Activated CD4-positive, alpha-beta T cell treated with anti-CD3 and anti-CD28 coated beads, Interleukin-2, amount 10 ng/mL, durations not matched to agents 24 days and 14 days (primary cell): ENCODE data around the gene CHKB. TPM values are rescaled to one million over a fixed set of nuclear protein-coding genes. Genes with fewer than 3 reads are reported as not detected.
A peak's percentile ranks its signal among the peaks of the same experiment; 100 is the strongest.

Experiments
- DNase-seq: peaks from one replicate; pipeline ENCODE4 v3.0.0; 2022
- H3K27ac Mint-ChIP-seq: one replicate; pipeline ENCODE4 v1.8.0; 2022; ENCODE audit warnings: mild to moderate bottlenecking, mixed read lengths
- H3K27me3 Mint-ChIP-seq: one replicate; pipeline ENCODE4 v1.8.0; 2022; ENCODE audit warnings: mixed read lengths
- H3K36me3 Mint-ChIP-seq: one replicate; pipeline ENCODE4 v1.8.0; 2022; ENCODE audit warnings: low read depth, mild to moderate bottlenecking, mixed read lengths
- H3K4me1 Mint-ChIP-seq: one replicate; pipeline ENCODE4 v1.8.0; 2021; ENCODE audit warnings: mixed read lengths
- H3K4me3 Mint-ChIP-seq: one replicate; pipeline ENCODE4 v1.8.0; 2022; ENCODE audit warnings: mild to moderate bottlenecking, moderate library complexity, mixed read lengths
- H3K9me3 Mint-ChIP-seq: one replicate; pipeline ENCODE4 v1.8.0; 2021; ENCODE audit warnings: mixed read lengths
- intact Hi-C: fragments of 100-400 bp; cut with micrococcal nuclease; formaldehyde crosslinking; loops from one replicate; pipeline ENCODE4 v1.15.1; 2023
- total RNA-seq: library from RNA; stranded (reverse); gene quantifications from 2 replicates; pipeline ENCODE4 v1.2.3, GENCODE V29; 2022

CHKB gene
- total RNA-seq, 1 donor from 2014 or later: 84.7 TPM

GRCh38 chr22:50577987-50578775 is 4.5 kb downstream of the CHKB start, which contains the start of gene CPT1B:
TSS of gene CPT1B (minus strand) at chr22:50578427. CDS start at chr22:50577915, 512 bp downstream.
- no peak within 1 kb of the TSS for H3K4me3 Mint-ChIP-seq
- intact Hi-C loops: no loop called here
- H3K36me3 Mint-ChIP-seq: peaks cover 39% of the 10 kb centered on the region
- peak within 1 kb of the TSS; percentile 64 for H3K27ac Mint-ChIP-seq
- no peaks in the 10 kb centered on the region for H3K9me3 Mint-ChIP-seq
- DNase-seq: no peak
- peaks cover 10% of the 10 kb centered on the region for H3K4me1 Mint-ChIP-seq
- H3K27me3 Mint-ChIP-seq: no peaks in the 10 kb centered on the region

DNA sequence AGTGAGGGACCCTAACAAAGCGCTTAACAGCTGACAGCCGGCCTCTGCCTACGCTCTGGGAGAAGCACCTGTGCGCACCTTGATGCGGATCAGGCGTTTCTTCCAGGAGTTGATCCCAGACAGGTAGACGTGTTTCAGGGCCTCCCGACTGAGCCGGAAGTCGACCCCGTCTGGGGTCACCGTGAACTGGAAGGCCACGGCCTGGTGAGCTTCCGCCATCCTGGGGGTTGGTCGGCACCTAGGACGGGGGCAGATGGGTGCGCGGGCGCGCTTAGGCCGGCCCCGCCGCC is 5.0 kb downstream of the CHKB start:
- intact Hi-C loops: no loop called here
- no peaks in the 10 kb centered on the region for H3K9me3 Mint-ChIP-seq
- no peak for DNase-seq
- H3K36me3 Mint-ChIP-seq: peaks cover 41% of the 10 kb centered on the region
- H3K27ac Mint-ChIP-seq: peak overlapping the region; percentile 64
- no peaks in the 10 kb centered on the region for H3K27me3 Mint-ChIP-seq
- no peak overlapping the region for H3K4me3 Mint-ChIP-seq
- H3K4me1 Mint-ChIP-seq: peaks cover 10% of the 10 kb centered on the region

DNA sequence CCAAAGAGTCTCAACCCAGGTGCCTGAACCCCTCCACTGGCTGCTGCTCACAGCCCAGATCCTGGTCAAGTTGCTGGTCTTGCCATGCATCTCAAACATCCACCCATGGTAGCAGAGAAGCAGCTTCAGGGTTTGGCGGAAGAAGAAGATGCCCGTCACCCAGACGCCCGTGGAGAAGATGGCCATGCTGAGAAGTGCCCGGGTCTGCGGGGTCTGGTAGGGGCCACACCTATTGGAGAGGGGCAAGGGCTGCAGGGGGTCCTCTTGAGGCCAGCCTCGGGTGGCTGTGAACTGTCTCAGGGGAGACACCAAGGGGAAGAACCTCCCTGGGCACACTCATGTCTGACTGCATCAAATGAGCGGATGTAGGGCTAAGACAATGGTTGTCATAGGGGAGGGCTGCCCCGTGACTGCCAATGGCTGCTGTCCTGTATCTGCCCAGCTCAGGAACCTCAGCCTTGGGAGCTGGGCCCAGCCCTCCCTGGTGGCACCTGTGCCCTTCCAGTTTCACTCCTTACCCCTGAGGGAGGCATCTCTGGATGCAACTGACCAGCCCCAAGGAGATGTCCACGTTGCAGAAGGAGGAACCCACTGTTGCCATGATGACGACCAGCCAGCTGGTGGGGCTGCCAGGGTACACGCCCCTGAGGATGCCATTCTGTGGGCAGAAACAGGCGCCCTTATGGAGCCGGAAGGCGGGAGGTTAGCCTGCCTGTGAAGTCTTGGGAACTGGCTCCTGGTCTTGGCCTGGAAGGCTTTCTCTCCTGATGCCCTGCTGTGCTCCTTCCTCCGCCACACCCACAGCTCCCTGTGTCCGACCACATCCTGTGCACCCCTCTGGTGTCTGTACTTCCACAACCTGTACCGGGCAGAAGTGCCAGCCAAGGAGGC is 5.6 kb downstream of the CHKB start:
- peaks cover 10% of the 10 kb centered on the region for H3K4me1 Mint-ChIP-seq
- H3K27me3 Mint-ChIP-seq: no peaks in the 10 kb centered on the region
- peaks cover 47% of the 10 kb centered on the region for H3K36me3 Mint-ChIP-seq
- DNase-seq: no peak
- H3K27ac Mint-ChIP-seq: peak overlapping the region; percentile 64
- no peak overlapping the region for H3K4me3 Mint-ChIP-seq
- intact Hi-C loops: no loop called here
- H3K9me3 Mint-ChIP-seq: no peaks in the 10 kb centered on the region

DNA sequence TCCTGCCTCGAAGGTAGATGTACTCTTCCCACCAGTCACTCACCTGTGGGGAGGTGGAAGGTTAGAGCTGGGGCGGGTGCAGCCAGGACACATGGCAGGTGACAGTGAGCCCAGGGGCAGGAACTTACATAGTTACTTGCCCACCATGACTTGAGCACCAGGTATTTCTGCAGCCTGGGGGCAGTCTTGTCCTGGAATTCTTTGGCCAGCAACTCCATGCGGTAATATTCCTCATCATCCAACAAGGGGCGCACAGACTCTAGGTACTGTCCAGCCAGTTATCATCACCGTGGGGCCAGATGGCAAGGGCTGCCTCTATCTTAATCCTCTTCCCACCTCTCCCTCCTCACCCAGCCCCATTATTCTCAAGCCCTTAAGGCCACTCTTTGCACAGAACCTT is 6.6 kb downstream of the CHKB start:
- no peak overlapping the region for H3K27ac Mint-ChIP-seq
- no peak overlapping the region for H3K4me3 Mint-ChIP-seq
- no peaks in the 10 kb centered on the region for H3K9me3 Mint-ChIP-seq
- peaks cover 7% of the 10 kb centered on the region for H3K4me1 Mint-ChIP-seq
- DNase-seq: no peak
- intact Hi-C loops: no loop called here
- H3K27me3 Mint-ChIP-seq: no peaks in the 10 kb centered on the region
- H3K36me3 Mint-ChIP-seq: peaks cover 49% of the 10 kb centered on the region

DNA sequence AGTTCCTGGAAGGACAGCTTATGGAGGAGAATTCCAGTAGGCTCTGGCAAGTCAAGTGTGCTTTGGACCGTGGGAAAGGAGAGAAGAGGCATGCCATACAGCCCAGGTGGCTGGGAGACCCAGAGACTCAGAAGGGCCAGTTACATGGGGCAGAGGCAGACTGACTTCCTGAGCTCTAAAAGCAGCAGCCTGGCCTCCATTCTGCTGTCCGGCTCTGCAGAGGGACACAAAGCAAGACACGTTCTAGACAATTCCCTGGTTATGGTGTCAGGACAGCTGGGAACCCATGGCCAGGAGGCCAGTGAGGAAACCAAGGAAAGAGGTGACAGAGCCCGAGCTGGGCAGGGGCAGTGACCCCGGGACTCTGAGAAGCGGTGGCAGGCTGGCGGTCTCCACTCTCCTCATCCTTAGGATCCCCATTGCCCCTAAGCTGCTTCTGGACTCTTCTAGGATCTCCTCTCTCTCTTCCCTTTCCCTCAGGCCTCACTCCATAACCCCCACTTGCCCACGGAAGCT is 7.2 kb downstream of the CHKB start:
- no peak overlapping the region for H3K27ac Mint-ChIP-seq
- no peak for DNase-seq
- peaks cover 7% of the 10 kb centered on the region for H3K4me1 Mint-ChIP-seq
- no peak overlapping the region for H3K4me3 Mint-ChIP-seq
- H3K27me3 Mint-ChIP-seq: no peaks in the 10 kb centered on the region
- no peaks in the 10 kb centered on the region for H3K9me3 Mint-ChIP-seq
- intact Hi-C loops: no loop called here
- H3K36me3 Mint-ChIP-seq: peaks cover 52% of the 10 kb centered on the region

GRCh38 chr22:50574383-50574755 is 8.3 kb downstream of the CHKB start:
- no peaks in the 10 kb centered on the region for H3K27me3 Mint-ChIP-seq
- no peaks in the 10 kb centered on the region for H3K9me3 Mint-ChIP-seq
- H3K36me3 Mint-ChIP-seq: peaks cover 51% of the 10 kb centered on the region
- no peak for DNase-seq
- H3K4me1 Mint-ChIP-seq: peaks cover 3% of the 10 kb centered on the region
- no peak overlapping the region for H3K27ac Mint-ChIP-seq
- intact Hi-C loops: no loop called here
- H3K4me3 Mint-ChIP-seq: no peak overlapping the region

GRCh38 chr22:50573491-50574382 is 8.9 kb downstream of the CHKB start:
- intact Hi-C loops: no loop called here
- Mint-ChIP-seq H3K27me3 (no peaks in the 10 kb centered on the region), H3K4me3 (no peak overlapping the region), H3K9me3 (no peaks in the 10 kb centered on the region), H3K4me1 (peaks cover 3% of the 10 kb centered on the region), H3K27ac (no peak overlapping the region), H3K36me3 (peaks cover 55% of the 10 kb centered on the region)
- DNase-seq: no peak

DNA sequence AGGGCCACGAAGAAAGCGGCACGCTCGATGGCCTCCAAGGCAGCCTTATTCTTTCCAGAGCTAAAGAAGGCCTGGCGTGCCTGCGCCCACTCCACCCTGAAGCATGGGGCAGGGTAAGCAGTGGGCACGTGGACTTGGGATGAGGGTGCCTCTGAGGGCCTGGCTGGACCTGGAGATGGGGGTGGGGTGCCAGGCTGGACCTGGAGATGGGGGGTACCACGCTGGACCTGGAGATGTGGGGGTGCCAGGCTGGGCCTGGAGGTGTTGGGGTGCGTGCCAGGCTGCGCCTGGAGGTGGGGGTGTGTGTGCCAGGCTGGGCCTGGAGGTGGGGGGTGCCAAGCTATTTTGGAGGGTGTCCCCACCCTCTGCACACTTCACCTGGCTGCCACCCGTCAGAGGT is 9.7 kb downstream of the CHKB start:
- Mint-ChIP-seq H3K27ac (no peak overlapping the region), H3K27me3 (no peaks in the 10 kb centered on the region), H3K36me3 (peaks cover 59% of the 10 kb centered on the region), H3K4me1 (peaks cover 3% of the 10 kb centered on the region), H3K4me3 (no peak overlapping the region), H3K9me3 (no peaks in the 10 kb centered on the region)
- no peak for DNase-seq
- intact Hi-C loops: no loop called here

DNA sequence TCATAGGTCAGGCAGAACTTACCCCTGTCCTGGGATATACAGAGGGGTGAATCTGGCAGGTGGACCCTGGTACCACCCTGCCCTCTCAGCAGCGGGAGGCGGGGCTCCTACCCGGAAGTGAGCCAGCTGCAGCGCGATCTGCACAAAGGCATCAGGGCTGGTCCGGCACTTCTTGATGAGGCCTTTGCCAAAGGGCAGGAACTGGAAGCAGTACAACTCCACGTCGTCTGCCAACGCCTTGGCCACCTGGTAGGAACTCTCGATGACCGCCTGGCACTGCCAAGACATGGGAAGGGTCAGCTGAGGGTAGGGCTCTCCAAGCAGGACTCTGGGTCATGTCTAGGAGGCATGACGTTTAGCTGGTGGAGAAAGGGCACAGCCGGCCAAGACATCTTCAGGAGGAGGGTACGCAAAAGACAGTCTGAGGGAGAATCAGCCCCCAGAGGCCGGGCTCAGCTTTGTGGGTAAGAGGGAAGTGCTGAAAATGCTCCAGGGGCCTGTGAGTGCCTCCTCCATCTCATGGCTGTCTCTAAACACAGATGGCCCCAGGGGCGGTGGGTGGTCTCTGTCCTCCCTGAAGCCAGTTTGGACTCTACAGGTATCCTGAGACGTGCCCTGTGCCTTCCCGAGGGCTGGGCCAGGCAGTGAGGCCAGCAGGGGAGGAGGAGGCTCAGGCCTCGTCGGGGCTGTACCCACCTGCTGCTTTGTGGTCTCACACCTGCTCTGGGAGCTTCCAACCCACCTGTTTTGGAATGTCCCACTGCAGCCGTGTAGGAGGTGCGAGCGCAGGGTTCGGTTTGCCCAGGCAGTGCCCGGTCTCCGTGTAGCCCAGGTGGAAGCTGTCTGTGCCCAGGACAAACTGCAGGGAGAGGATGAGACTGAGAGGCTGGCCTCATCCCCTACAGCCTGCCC is 11.1 kb downstream of the CHKB start:
- no peaks in the 10 kb centered on the region for H3K4me1 Mint-ChIP-seq
- H3K9me3 Mint-ChIP-seq: no peaks in the 10 kb centered on the region
- no peaks in the 10 kb centered on the region for H3K27me3 Mint-ChIP-seq
- DNase-seq: no peak
- H3K4me3 Mint-ChIP-seq: no peak overlapping the region
- intact Hi-C loops: no loop called here
- peaks cover 50% of the 10 kb centered on the region for H3K36me3 Mint-ChIP-seq
- no peak overlapping the region for H3K27ac Mint-ChIP-seq

- intact Hi-C loops: no loop called here
- no peak overlapping the region for H3K27ac Mint-ChIP-seq
- H3K36me3 Mint-ChIP-seq: peaks cover 45% of the 10 kb centered on the region
- H3K4me3 Mint-ChIP-seq: no peak overlapping the region
- H3K27me3 Mint-ChIP-seq: no peaks in the 10 kb centered on the region
- no peaks in the 10 kb centered on the region for H3K9me3 Mint-ChIP-seq
- no peaks in the 10 kb centered on the region for H3K4me1 Mint-ChIP-seq
- DNase-seq: no peak
Observed at GRCh38 chr22:50570861-50571260, 11.8 kb downstream of the CHKB start.

GRCh38 chr22:50569896-50570535 is 12.6 kb downstream of the CHKB start:
- Mint-ChIP-seq H3K27ac (no peak overlapping the region), H3K4me3 (no peak overlapping the region), H3K9me3 (no peaks in the 10 kb centered on the region), H3K36me3 (peaks cover 40% of the 10 kb centered on the region), H3K4me1 (no peaks in the 10 kb centered on the region), H3K27me3 (no peaks in the 10 kb centered on the region)
- DNase-seq: no peak
- intact Hi-C loops: no loop called here

DNA sequence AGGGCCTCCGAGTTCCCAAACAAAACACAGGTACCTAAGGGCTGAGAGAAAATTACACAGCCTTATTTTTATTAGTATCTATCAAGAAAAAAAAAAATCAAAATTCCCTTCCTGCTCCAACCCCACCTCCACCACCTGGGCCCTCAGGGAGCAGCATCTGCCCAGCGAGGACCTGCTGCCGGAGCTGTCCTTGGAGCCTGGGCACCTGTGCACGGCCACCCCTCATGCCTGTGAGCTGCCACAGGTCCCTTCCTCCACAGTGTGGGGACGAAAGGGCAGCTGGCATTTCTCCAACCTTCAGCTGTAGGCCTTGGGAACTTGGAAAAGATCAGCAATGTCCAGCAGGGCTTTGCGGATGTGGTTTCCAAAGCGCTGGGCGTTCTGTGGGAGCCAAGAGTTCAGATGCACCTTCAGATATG is 13.6 kb downstream of the CHKB start:
- no peak for DNase-seq
- Mint-ChIP-seq H3K27ac (no peak overlapping the region), H3K36me3 (peaks cover 37% of the 10 kb centered on the region), H3K4me3 (no peak overlapping the region), H3K9me3 (no peaks in the 10 kb centered on the region), H3K27me3 (peaks cover 3% of the 10 kb centered on the region), H3K4me1 (no peaks in the 10 kb centered on the region)
- intact Hi-C loops: no loop called here
